AG10803 (cell line): Measurements from ENCODE around the gene FNIP2.
A peak's percentile ranks its signal among the peaks of the same experiment; 100 is the strongest.
"Not testable (repeated sequence)": the region's sequence is repeated elsewhere in the genome, so short reads cannot be mapped to it uniquely, and the experiment has no call there.

Source experiments
- DNase-seq: peaks from one replicate; pipeline ENCODE4 v3.0.0; 2010; ENCODE audit warnings: low read depth
- H3K4me3 ChIP-seq: 2 replicates; pipeline ENCODE4 v1.5.1; 2011; ENCODE audit warnings: mild to moderate bottlenecking, low read length, control low read depth
- TF ChIP-seq, protein P1 (sequence below): conservative IDR thresholded peaks from 2 replicates; pipeline ENCODE4 v1.5.1; 2011; ENCODE audit warnings: mild to moderate bottlenecking, low read length, control low read depth, inconsistent platforms

Gene FNIP2

DNA sequence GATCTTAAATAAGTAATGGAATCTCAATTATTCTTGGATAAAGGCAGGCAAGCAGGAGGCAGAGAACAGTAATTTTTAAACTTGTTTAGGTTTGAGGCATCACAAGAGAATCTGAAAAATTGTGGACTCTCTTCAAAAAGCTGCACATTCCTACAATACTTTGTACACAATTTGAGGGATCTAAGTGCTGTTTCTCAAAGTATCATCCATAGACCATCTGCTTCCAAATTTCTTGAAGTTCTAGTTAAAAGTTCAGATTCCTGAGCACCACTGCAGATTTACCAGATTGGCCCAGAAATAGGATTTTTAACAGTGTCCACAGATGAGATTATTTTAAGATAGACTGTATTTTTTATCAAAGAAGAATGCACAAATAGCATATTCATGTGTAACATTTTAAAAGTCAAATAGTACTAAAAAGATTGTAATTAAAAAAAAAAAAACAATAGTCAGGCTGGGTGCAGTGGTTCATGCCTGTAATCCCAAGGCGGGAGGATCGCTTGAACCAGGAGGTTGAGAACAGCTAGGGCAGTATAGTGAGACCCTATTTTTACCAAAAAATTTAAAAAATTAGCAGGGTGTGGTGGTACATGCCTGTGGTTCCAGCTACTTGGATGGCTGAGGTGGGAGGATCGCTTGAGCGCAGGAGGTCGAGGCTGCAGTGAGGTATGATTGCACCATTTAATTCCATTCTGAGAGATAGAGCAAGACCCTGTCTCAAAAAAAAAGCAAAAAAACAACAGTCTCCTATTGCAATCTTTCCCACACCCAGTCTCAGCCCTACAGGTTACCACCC lies 14.2 kb upstream of the FNIP2 start:
- peak; percentile 96 for DNase-seq
- H3K4me3 ChIP-seq: no peak overlapping the region
- TF ChIP-seq, protein P1, sequence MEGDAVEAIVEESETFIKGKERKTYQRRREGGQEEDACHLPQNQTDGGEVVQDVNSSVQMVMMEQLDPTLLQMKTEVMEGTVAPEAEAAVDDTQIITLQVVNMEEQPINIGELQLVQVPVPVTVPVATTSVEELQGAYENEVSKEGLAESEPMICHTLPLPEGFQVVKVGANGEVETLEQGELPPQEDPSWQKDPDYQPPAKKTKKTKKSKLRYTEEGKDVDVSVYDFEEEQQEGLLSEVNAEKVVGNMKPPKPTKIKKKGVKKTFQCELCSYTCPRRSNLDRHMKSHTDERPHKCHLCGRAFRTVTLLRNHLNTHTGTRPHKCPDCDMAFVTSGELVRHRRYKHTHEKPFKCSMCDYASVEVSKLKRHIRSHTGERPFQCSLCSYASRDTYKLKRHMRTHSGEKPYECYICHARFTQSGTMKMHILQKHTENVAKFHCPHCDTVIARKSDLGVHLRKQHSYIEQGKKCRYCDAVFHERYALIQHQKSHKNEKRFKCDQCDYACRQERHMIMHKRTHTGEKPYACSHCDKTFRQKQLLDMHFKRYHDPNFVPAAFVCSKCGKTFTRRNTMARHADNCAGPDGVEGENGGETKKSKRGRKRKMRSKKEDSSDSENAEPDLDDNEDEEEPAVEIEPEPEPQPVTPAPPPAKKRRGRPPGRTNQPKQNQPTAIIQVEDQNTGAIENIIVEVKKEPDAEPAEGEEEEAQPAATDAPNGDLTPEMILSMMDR: no peak

GRCh38 chr4:158755819-158756218 lies 13.0 kb upstream of the FNIP2 start:
- DNase-seq, H3K4me3 ChIP-seq: not testable (repeated sequence)

DNA sequence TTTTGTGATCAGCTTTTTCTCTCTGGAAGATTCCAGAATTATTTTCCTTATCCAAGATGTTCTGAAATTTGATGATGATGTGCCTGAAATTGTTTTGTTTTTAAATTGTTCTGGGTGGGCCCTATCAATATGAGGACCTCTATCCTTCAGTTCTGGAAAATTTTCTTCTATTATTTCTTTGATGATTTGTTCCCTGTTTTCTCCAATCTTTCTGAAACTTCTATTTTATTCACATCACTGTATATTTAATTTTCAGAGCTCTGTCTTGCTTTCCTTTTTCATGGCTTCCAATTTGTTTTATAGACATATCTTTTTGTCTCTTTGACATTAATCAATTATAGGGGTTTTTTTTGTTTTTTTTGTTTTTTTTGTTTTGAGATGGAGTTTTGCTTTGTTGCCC lies 12.2 kb upstream of the FNIP2 start:
- DNase-seq: no peak
- TF ChIP-seq, protein P1: no peak
- no peak overlapping the region for H3K4me3 ChIP-seq

DNA sequence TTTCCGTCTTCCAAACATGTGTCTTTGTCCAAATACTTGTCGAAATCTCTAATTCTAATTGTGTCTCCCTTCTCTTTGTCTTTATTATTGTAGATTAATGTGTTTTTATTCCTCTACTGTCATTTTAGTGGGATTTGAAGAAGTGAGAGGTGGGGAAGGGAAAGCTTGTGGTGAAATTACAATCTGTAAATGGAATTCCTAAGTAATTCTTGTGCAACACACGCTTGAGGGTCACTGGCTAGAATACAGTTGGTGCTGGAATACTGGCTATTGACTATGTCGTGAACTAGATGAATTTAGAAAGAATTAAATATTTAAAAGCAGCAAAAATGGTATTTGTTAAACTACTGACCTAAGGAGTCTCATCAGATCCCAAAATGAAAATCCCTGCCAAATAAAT lies 10.7 kb upstream of the FNIP2 start:
- TF ChIP-seq, protein P1: no peak
- no peak overlapping the region for H3K4me3 ChIP-seq
- peak; percentile 91 for DNase-seq

- TF ChIP-seq, protein P1: no peak
- DNase-seq: no peak
- H3K4me3 ChIP-seq: no peak overlapping the region
These were observed 10.1 kb upstream of the FNIP2 start for GRCh38 chr4:158758703-158759102.

- H3K4me3 ChIP-seq, DNase-seq: not testable (repeated sequence)
These were observed 9.3 kb upstream of the FNIP2 start for GRCh38 chr4:158759539-158759938.

DNA sequence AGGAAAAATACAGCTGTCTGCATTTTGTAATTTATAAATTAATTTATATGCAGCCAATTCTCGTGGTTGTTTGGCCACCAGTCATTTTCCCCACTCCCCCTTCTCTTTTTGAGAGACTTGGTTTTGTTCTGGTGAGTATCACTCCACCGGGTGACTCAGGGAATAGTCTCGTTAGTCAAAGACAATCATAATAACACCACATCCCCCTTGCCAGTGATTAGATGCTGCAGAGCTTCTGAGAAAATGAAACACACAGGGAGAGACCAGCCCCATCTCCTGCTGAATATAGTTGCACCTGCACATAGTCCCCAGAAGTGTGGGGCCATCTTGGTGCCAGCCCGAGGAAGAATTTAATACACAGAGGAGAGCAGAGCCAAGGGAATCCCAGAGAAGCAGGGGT lies 8.0 kb upstream of the FNIP2 start:
- DNase-seq: no peak
- H3K4me3 ChIP-seq: no peak overlapping the region
- TF ChIP-seq, protein P1: no peak

DNA sequence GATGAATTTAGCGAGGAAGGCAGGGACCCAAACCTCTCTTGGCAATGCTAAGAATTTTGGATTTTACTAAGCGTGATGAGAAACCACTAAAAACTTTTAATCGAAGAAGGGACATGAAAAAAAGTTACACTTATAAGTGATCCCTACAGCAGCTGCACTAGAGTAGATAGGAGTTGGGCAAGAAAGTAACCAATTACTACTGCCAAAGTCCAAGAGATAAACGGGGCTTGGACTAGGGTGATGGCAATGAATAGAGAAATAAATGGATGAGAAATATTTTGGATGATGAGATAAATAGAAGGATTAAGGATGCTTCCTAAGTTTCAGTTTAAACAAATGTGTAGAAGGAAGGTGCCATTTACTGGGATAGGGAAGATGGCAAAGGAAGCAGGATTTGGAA lies 6.3 kb upstream of the FNIP2 start:
- H3K4me3 ChIP-seq: no peak overlapping the region
- DNase-seq: no peak
- TF ChIP-seq, protein P1: no peak
